HS-27A (cell line): ENCODE results near the gene POLA1.

Experiments used
- DNase-seq: peaks from one replicate; pipeline ENCODE4 v3.0.0-alpha.2; 2012; ENCODE audit warnings: low read depth, missing footprints

POLA1 gene

DNA sequence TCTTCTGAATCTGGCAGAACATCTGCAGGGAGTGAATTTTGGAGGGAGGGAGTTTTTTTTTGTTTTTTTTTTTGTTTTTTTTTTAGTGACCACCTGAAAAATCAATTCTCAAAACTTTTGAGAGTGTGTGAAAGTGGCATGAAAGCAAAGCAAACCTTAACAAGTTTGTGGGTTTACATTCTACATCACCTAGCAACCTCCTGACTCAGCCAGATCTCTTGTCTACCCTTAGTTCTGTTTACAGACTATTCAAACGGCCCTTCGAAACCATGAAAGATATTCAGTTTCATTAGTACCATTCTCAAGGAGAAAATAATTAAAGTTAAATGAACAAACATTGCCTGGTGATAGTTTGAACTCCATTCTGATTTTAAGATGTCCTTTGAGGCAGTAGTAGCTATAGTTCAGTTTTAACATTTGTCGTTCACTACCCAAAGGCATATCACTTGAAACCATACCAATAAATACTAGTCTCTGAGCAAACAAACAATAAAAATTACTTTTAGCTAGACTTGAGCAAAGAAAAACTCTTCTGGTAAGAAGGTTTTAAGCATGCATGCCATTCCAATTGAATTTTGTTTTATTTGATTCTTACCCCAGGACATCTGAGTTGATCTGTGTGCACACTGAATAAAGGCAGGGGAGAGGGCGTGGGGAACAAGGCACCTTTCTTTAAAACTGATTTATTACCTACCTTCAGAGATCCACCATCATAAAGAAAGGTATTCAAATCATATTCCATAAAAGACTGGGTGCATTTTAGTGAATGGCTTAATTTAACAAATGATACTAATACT, 184.3 kb downstream of the POLA1 start:
- DNase-seq, result no peak

DNA sequence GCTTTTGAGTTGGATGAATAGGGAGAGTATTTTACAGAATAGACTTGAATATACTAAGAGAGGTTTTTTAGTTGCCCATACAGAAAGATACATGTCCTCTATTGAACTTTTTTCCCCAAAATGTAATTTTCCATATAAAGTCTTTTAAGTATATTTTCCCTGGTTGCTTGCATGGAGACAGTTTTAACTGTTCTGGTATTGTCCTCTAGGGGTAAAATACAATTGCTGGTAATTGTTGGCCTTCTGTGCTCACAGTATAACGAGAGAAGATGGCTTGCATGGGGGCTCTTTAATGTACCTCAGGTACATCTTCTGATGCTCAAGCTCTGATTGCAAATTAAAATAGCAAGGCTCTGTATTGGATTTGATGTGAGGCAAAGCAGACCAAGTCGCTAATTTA, 186.0 kb downstream of the POLA1 start:
- no peak for DNase-seq

DNA sequence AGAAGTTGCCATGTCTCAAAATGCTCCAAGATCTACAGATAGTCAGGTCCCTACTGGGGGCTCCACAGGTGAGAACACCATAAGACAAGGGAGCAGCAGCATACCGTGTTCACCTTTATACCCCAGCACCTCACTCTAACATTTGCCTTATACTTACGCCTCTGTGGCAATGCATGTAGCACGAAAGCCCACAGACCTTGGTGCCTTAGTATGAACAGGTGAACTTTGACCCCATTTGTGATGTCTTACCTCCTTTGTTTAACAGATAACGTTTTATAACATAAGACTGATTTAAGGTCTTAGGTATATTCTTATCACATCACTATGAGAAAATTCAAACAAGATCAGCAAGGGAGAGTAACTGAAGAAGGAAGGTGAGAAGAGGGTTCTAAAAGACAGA, 193.2 kb downstream of the POLA1 start:
- no peak for DNase-seq

DNA sequence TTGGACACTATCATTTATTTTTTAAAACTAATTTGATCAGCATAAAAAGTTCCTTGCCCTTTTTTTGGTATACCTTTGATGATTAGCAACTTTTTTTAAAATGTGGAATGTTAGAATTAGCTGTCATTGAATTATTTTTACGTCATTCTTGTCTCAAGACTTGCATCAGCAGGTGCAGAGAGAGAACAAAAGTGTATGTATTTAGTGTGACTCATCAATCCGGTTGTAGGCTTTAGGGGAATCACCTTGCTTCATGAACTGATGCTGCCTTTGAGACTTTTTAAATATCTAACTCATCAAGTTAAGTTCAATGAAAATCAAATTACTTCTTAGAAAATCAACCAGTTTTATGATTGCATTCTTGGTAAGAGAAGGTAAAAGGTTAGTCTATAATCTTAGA, 197.0 kb downstream of the POLA1 start:
- DNase-seq, result no peak

DNA sequence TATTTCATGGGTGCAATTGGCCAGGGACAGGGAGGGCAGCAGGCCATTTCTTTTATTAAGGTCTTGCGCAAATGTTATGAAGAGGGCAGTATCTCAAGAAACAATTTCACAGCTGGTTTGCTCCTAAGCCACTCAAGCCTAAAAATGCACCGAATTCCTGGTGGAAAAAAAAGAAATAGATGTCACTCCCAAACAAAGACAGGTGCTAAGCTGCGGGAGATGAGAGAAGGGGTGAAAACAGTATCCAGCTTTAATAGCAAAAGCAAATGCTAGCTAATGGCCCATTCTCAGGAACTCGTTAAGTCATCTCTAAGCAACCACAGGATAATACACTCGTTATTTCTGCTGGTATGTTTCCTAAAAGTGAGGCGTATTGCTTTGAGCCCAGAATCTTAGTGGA, 205.7 kb downstream of the POLA1 start:
- DNase-seq, result no peak

DNA sequence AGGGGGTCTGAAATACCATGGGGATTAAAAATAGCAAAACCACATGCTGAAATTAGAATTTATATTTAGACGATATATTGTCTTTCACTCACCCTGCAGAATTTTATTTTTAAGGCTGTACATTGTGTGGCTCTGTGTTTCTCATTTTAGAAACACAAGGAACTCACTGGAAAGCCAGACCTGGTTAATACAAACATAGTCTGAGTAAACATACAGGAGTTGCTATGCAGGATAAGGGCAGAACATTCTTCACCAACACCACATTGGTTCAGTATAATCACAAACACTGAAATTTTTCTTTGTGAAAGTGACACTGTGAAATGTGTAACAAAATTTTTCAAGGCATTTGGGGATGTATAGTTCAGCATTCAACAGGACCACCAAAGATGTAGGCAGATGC, 206.5 kb downstream of the POLA1 start:
- no peak for DNase-seq

DNA sequence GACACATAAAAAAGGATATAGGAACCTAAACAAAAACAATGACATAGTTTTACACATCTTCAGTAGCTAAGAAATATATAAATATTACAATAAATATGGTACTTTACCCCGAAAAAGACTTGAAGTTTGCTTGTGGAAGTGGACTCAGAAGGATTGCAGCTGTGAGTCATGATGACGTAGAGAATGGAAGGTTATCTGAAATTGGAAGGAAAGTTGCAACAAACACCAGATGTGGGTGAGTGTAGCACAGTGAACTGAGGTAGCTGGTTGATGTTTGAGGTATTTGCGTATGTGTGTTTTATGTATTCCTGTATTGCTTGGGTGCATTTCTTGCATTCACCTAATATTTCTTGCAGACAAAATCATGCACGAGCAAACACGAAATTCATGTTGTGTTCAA, 209.1 kb downstream of the POLA1 start:
- DNase-seq, result no peak

DNA sequence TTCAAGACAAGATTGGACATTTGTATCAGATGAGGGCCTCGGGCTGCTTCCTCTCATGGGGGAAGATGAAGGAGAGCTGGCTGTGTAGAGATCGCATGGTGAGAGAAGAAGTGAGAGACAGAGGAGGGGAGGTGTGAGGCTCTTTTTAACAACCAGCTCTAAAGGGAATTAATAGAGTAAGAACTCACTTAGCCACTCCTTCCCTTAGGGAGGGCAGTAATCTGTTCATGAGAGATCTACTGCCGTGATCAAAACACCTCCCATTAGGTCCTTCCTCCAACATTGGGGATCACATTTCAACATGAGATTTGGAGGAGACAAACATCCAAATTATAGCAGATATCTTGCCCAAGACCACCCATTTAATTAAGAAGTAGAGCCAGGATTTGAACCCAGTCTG, 225.0 kb downstream of the POLA1 start:
- no peak for DNase-seq

DNA sequence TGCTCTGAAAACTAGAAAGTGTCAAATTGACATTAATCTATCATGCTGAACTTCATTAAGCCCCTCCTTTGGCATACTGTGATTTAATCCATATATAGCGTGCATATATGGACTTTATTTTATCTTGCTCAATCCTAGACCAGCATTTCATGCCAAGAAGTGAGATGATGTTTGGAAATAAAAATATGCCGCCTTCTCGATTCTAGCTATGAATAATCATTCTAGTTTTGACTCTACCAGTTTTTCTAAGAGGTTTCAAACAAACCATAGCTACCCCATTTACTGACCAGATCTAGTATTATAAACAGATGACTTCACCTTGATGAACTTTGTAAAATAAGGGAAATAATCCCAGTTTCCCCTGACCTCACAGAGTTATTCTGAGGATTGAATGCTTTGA, 227.1 kb downstream of the POLA1 start:
- DNase-seq, result no peak

DNA sequence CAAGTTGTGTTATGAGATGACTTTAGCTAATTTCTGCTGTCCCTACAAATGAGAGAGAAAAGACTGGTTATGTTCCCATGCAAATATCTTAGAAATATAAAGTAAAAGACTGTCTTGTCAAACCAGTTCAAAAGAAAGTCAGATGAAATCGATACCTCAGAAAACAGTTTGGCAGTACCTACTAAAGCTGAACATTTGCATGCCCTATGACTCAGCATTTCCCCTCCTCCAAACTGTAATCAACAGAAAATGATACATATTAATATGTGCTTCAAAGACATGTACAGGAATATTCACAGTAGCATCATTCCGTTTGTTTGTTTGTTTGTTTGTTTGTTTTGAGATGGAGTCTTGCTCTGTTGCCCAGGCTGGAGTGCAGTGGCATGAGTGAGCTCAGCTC, 231.7 kb downstream of the POLA1 start:
- DNase-seq, result no peak

DNA sequence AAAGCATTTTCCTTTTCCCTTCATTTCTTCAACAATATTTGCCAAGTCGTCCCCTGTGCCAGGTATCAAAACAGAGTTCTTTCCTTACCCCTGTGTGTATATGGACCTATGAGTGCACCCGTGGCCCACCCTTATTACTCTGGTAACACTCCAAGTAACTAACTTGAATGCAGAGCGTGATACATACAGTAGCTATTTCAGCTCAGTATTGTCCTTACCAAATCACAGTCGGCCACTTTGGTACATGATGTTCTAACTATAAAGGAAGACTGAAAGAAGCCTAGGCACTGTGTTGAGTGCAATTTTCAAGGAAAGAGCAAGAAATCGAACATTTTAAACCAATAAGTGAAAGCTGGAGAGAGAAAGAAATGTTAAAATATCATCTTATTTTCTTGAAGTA, 233.7 kb downstream of the POLA1 start:
- DNase-seq, result no peak

DNA sequence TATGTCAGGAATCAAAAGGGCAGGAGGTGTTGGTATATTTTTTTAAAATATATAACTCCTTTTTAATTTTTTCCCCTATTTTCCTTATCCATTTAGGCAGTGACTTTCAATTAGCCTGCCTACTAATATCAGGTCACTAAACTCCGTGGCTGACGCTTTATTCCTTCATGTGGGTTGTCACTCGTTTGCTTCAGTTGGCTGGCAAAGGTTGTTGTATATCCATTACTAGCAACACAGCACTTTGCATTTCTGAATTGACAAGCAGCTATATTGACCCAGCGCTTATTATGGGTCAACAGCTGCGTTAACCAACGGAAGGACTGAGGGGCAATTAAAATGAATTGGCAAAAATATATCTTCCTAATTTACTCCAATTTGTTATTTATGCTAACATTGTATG, 234.4 kb downstream of the POLA1 start:
- DNase-seq, result no peak

DNA sequence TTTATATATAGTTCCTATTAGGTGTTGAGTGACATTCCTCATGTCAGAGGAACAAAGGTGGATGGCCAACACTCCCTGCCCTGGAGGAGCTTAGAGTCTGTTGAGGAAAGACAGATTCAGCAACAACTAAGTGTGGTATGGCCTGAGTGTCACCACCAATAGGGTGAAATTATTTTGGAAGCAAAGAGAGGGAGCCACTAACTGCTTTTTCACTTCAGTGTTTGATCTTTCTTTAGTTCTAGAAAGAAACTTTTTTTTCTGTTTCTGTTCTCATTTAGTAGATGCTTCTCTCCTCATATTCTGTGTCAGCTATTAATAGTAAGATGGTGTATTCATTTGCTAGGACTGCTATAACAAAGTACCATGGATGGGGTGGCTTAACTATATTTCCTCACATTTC, 240.6 kb downstream of the POLA1 start:
- no peak for DNase-seq

DNA sequence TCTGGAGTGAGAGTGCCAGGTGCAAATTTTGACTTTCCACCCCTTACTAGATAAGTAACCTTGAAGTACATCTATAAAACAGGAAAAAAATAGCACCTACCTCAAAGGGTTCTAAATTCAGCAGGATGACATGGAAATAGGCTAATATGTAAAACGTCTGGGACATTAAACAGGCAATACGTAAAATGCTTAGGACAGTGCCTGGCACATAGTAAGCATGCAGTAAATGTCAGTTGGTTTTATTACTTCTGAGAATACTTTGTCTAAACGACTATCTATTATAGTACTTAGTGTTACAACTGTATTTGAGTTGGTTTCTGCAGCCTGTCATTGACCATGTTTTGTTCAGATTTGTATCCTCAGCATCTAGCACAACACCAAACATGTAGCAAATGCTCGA, 251.3 kb downstream of the POLA1 start:
- no peak for DNase-seq

DNA sequence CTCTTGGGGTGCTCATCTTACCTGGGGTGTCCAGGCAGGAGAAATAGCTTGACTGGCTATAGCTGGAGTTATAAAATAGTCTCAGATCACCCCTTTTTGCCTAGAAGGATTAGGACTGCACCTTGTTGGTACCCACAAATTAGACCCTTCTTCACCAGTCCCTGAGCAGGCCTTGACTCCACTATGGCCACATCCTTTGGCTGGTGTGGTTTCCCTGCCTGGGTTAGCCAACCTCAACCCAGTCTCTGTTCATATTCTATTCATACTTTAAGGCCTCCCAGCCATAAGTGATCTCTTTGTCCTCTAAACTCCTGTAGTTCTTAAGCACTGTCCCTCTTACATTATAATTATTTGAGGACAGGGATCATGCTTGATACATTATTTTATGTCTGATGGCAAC, 252.7 kb downstream of the POLA1 start:
- no peak for DNase-seq

DNA sequence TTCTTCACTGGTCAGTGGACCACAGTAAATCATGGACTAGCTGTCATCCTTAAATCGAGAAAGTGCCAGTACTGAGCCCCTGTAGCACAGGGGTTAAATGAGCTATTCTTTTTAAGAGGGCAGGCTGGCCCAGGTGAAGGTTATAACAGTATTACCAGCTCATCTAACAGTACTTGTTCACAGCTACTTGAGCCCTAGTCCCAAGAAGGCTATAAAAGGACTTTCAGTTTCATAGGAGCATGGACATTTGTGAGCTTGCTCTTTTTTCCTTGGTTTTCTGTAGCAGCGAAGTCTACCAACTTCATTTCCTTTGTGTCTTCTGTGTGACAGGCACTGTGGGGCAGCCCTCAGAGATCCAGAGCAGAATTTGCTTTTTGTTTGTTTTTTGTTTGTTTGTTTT, 261.0 kb downstream of the POLA1 start:
- no peak for DNase-seq

DNA sequence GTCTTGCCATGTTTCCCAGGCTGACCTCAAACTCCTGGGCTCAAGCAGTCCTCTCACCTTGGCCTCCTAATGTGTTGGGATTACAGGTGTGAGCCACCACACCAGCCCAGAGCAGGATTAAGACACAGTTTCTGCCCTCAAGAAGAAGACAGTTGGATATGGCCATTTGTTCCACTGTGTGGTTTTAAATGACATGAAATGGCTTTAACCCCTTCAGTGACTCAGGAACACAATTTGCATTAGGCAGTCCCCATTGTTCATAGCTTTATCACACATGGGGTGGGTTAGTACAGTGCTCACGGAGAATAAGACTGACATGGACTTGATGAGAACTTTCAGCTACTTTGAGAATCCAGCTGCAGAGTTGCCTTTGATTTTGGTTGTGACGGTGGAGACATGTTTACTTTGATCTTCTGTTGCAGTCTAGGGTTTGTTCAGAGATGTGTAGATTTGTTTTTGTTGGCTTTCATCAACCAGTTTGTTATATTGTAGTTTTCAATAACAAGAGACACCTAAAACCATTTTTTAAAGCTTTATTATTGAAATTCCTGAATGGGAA, 261.7 kb downstream of the POLA1 start:
- DNase-seq, result no peak

DNA sequence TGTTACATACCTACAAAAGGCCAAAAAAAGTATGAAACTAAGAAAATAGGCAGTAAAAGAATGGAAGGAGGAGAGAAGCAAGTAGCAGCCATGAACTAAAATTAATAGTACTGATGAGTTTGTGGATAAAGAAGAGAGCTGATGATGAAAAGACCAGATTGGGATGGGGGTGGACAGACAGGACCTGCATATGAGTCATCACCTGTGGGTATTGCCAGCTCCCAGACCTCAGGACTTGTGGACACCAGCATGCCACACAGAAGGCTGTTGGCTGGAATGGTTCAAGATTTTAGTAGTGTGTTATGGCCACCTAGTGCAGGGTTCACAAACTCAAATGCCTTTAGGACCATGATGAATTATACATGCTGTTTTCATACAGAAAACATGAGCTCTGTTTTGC, 263.1 kb downstream of the POLA1 start:
- DNase-seq, result no peak

DNA sequence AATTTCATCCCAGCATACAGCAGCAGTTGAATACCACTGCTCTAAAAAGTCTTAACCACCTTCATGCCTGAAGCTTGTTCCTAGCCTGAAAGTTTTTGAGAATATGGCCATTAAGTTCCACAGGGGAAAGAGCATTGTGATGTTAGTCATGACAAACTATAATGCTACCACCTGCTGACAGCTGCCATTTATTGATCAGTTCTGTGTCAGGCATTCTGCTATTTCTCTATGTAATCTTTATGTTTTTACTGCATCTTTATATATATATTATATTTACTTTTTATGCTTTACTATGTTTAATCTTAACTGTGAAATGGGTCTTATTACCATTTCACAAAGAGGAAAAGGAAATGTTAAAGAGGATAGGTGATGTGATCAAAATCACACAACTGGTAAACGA, 268.1 kb downstream of the POLA1 start:
- no peak for DNase-seq

DNA sequence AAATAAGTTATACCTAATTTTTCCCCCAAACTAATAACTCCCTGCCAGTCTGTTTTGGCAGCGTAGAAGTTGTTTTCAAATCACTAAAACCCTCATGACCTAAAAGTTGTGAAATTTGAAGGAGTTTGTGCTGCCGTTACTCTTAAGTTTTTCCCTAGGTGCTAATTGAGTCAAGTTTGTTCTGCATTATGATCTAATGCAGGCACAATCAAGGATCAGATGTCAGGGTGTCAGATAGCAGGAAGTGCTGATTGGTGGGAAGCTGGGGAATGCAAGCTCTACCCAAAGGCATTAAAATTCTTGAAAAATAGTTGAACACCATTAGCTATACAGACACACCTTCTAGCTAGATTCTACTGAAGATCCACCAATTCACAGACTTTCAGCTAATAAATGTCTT, 270.1 kb downstream of the POLA1 start:
- DNase-seq, result no peak

DNA sequence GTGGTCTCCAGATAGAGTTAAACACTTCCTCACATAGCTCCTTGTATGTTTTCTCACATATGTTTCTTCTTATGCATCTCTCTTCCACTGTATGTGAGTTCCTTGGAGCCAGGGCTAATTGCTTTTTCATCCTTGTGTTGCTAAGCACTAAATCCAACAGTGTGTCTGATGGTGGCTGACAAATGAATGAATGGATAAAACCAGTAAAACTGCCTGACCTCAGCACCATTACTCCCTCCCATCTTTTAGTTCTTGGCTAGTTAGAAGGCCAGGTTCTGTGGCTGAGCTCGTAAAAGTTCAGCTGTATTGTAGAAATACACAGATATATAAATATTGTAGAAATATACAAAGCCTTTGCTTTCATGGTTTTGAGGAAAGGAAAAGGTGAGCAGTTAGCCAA, 271.7 kb downstream of the POLA1 start:
- DNase-seq, result no peak

DNA sequence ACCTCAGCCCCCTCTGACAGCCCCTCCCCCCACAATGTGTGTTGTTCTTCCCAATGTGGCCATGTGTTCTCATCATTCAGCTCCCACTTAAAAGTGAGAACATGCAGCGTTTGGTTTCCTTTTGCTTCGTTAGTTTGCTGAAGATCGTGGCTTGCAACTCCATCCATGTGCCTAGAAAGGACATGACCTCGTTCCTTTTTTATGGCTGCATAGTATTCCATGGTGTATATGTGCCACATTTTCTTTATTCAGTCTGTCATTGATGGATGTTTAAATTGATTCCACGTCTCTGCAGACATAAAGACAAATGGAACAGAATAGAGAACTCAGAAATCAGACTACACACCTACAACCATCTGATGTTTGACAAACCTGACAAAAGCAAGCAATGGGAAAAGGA, 276.1 kb downstream of the POLA1 start:
- DNase-seq, result no peak

DNA sequence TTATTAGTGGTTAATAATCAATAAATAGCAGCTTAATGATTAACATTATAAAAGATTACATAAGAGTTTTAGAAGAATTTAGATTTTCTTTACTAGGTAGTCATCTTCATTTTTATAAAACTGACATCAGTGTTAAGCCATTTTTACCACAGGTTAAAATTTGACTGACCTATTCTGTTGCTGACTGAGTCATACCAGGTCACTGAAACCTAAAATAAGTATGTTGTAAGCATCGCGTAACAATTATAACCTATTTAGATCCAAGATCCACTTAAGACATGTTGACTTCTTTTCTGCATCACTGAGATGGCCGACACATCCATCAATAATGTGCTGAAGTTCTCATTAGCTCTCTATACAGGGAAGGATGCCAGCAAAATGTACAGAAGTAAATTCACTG, 285.4 kb downstream of the POLA1 start:
- no peak for DNase-seq

DNA sequence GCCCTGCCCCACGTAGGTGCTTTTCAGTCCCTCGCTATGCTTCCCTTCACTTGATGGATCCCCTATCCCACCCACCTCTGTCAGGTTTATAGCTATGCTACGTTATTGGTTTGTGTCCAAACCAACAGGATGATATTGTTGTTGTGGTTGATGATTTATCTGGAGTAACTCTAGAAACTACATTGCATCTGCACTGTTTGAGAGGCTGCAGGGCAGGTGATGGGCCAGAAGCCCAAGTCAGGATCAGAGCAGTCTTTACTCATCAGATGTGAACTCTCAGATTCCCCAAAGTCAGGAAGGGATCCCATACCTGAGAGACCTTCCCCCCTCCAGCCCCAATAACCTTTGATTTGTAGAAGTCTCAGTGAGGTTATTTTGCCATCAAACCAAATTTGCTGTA, 287.3 kb downstream of the POLA1 start:
- DNase-seq, result no peak
